GM12874 (cell line): ENCODE measurements around the gene SLC19A1.

Experiments used
- TF ChIP-seq, protein P1 (sequence below): IDR thresholded peaks from 2 replicates; pipeline ENCODE4 v1.5.1; 2011; ENCODE audit warnings: low read depth, mild to moderate bottlenecking, control low read depth, low read length, moderate library complexity; ENCODE audit not compliant: insufficient read depth

Gene SLC19A1

DNA sequence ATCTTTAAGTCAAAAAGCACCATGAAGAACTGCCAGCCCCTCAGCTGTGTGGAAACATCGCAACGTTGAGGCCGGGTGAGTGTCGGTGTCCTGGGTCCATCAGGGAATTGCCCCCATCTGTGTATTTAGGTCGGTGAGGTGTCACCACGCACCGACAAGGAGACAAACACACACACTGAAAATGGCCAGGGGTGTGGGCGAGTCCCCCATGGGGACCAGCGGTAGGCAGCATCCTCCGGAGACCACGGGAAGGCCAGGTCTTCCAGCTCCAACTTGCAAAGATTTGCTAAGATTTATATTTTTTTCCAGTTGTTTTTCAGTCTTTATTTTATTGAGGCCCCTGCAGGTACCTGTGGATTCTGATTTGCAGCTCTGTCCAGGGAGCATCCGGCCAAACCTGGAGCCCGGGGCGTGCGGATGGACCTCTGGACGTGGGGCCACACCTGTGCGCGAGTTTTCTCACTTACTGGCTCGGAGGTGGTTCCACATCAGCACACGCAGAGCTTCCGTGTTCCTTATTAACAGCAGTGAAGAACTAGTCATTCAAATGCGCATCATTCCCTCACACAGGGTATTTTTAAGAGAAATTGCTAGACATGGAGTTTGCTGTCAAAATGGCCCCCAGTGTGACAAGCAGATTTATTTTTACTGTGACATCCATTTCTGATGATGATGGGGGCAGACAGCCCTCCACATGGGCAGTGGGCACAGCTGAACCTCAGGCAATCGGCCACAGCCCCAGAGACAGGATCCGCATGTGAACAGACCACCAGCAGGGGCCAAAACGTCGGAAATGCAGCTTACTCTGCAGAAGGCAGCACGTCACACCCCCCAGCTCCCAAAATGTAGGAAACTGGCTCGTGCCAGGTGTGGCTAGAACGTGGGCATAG, 17.2 kb upstream of the SLC19A1 start:
- TF ChIP-seq, protein P1, sequence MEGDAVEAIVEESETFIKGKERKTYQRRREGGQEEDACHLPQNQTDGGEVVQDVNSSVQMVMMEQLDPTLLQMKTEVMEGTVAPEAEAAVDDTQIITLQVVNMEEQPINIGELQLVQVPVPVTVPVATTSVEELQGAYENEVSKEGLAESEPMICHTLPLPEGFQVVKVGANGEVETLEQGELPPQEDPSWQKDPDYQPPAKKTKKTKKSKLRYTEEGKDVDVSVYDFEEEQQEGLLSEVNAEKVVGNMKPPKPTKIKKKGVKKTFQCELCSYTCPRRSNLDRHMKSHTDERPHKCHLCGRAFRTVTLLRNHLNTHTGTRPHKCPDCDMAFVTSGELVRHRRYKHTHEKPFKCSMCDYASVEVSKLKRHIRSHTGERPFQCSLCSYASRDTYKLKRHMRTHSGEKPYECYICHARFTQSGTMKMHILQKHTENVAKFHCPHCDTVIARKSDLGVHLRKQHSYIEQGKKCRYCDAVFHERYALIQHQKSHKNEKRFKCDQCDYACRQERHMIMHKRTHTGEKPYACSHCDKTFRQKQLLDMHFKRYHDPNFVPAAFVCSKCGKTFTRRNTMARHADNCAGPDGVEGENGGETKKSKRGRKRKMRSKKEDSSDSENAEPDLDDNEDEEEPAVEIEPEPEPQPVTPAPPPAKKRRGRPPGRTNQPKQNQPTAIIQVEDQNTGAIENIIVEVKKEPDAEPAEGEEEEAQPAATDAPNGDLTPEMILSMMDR, result no peak

DNA sequence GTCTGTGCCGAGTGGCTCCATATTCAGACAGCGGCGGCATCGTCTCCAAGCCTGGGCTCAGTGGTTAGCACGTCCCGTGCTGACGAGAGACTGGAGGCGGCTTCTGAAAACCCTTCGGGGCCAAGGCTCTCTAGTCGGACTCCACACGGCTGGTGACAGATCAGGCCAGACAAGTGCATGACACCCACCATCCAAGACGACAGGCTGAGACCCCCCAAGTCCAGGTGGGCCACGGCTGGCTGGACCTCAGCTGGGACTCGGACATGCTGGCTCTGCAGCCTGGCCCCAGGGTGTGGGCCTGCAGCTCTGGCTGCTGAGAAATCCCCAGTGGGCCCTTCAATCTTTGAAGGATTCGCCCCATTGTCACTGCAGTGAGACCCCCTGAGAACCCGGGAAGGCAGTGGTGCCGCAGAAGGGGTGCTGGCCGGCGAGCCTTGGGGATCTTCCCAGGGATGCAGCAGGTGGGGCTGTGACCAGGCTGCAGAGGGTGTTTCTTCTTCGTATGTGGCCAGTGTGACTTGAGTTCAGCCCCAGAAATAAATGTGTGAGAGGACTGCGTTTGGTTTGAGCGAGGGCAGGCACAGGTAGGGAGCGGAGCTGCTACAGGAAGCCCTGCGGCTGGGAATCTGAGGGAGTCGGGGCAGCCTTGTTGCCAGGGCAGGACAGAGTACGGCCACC, 15.9 kb upstream of the SLC19A1 start:
- TF ChIP-seq, protein P1, result no peak

DNA sequence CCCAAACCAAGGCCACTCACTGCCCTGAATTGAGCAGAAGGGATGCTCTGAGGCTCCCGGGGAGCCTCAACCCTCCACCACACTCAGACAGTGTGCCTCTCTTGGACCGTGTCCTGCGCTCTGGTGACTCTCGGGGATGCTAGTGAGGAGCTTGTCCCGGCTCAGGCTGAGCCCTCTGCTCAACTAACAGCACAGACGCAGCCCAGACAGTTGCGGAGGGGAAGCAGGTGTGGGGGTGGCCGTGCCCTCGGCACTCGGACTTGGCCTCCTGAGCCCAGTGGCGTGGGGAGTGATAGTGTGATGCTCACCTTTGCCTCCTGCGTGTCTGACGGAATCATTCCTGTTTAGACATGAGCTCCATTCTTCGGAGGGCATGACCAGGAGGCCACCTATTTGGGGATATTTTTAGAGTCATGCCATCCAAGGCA, 15.4 kb upstream of the SLC19A1 start:
- TF ChIP-seq, protein P1, result no peak

DNA sequence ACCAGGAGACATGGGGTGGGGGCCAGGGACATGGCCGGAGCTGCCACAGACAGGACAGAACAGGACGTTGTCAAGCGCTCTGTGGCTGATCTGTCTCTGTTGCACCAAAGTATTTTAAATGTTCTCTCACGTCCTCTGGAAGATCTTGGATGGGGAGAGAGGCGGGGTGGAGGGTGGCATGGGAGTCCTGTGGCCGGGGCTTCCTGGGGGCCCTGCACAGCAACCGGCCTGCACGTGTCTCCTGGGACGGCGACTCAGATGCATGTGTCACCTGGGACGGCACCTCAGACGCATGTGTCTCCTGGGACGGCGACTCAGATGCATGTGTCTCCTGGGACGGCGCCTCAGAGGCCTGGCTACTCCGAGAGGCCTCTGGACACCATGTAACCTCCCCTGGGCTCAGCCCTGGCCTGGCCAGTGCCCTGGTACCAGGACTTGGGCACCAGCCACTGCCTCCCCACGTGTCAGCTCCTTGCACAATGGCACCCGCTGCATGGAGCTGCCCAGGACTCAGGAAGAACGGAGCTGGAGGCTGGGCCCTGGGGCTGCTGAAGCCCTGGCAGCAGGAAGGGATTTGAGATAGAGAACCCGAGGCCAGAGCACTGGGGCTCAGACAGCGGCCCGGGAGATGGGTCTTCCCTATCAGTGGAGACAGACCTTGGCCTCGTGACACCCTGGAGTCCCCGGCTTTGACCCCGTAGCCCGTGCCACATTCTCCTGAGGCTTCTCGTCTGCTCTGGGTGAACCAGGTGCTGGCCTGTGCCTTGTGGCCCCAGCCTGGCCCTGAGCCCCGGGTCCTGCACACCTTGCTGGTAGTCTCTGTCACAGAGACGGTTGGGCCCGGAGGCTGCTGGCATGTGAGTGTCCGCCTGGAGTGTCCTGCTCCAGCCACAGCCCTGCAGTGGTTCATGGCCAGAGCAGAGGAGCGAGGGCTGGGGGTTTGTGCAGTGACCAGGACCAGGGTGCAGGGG, 14.7 kb upstream of the SLC19A1 start:
- TF ChIP-seq, protein P1, result no peak

DNA sequence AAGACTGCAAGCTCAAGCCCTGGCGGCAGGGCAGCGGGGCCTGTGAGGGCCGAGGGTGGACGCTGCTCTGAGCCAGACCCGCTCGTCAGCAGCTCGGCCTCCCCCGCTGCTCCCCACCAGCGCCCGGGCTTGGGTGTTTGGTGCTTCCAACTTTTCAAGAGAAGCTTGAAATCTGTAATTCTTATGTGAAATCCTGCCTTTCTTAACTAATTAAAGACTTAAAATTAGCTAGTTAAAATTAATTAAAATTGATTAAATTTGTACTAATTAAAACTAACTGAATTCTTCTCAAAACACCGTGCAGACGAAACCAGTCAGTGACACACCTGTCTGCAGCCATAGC, 14.0 kb upstream of the SLC19A1 start:
- TF ChIP-seq, protein P1, result no peak

DNA sequence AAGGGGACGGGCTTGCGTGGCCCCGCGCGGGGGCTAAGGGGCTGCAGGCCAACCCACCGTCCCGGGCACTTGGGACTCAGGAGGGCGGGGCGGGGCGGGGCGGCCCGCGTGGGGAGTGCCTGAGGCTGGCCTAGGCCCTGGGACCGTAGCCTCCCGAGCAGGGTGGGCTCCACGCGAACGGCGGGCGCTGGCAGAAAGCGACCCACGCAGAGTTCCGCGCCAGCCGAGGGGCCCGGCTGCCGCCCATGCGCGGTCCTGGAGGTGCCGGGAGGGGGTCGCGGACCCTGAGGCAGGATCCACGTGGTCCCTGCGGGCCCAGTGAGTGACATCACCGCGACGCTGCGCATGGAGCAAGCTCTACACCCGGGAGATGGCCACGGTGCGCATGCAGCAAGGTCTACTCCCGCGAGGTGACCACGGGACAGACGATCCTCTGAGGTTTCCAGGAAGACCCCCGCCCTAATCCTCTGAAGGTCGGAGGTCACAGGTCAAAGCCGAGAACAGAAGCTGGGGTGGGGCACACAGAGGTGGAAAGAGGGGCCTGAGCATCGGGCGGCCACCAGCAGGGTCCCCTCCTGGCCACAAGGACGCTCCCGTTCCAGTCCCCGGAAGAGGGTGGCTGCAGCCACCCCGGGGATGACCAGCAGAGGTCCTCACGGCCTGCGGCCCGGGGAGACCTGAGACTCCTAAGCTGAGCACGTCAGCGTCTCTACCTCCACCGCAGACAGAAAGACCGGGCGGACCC, 13.5 kb upstream of the SLC19A1 start:
- TF ChIP-seq, protein P1, result peak; percentile 97
